HG03469 (cell line): ENCODE measurements around the gene MTNR1A.

Experiments used
- ATAC-seq: cut with Tn5 transposase; IDR thresholded peaks from one replicate; pipeline ENCODE4 v1.9.1; 2021; ENCODE audit warnings: mild to moderate bottlenecking, moderate library complexity, moderate number of reproducible peaks; ENCODE audit not compliant: unreplicated experiment

Gene MTNR1A

GRCh38 chr4:186497043-186497442 is 58.3 kb downstream of the MTNR1A start:
- no peak for ATAC-seq

GRCh38 chr4:186494496-186494895 is 60.9 kb downstream of the MTNR1A start:
- ATAC-seq = no peak

- ATAC-seq = no peak
These were observed 67.6 kb downstream of the MTNR1A start for GRCh38 chr4:186487726-186488125.

- no peak for ATAC-seq
These were observed 69.2 kb downstream of the MTNR1A start for GRCh38 chr4:186486172-186486571.

GRCh38 chr4:186485561-186486062 is 69.8 kb downstream of the MTNR1A start:
- ATAC-seq = no peak

GRCh38 chr4:186485150-186485549 is 70.2 kb downstream of the MTNR1A start:
- ATAC-seq = no peak

GRCh38 chr4:186483656-186484055 is 71.7 kb downstream of the MTNR1A start:
- no peak for ATAC-seq
